AG04450 (cell line): ENCODE measurements around the gene CCR5. TPM values are rescaled to one million over a fixed set of nuclear protein-coding genes. Genes with fewer than 3 reads are reported as not detected.

Experiments used
- CTCF ChIA-PET: fragments of 300-600, 350-600 bp; formaldehyde crosslinking; extraction: SDS; loops from one replicate; lab custom pipeline; 2022; ENCODE audit warnings: antibody characterized with exemption, inconsistent platforms; lab: Charles Lee
- POLR2A ChIA-PET: fragments of 350-600 bp; formaldehyde crosslinking; extraction: SDS; loops from one replicate; lab custom pipeline; 2021; ENCODE audit warnings: antibody characterized with exemption, inconsistent platforms; lab: Yijun Ruan, JAX
- DNase-seq: peaks from one replicate; pipeline ENCODE4 v3.0.0-alpha.2; 2011; ENCODE audit warnings: low read depth, low spot score
- H3K27ac ChIP-seq: one replicate; pipeline ENCODE4 v1.5.1; 2012; ENCODE audit warnings: low read depth, low read length, control low read depth
- H3K27me3 ChIP-seq: one replicate; pipeline ENCODE4 v1.6.0; 2012; ENCODE audit warnings: low read length; ENCODE audit not compliant: control insufficient read depth, insufficient read depth
- H3K4me3 ChIP-seq: 2 replicates; pipeline ENCODE4 v1.5.1; 2011; ENCODE audit warnings: mild to moderate bottlenecking, low read depth, low read length, control low read depth
- H3K9me3 ChIP-seq: 2 replicates; pipeline ENCODE4 v1.5.1; 2012; ENCODE audit warnings: low read length; ENCODE audit not compliant: control insufficient read depth, insufficient read depth
- CTCF ChIP-seq: IDR thresholded peaks from 2 replicates; pipeline ENCODE4 v1.5.1; 2011; ENCODE audit warnings: low read depth, low read length, control low read depth, inconsistent platforms
- polyA plus RNA-seq: library from polyadenylated mRNA; depleted of rRNA; stranded (reverse); fragments of >200 nt; gene quantifications from 2 replicates; pipeline ENCODE4 v1.2.3, GENCODE V29; 2011

CCR5 gene
- polyA plus RNA-seq, 1 experiment, result not detected

DNA sequence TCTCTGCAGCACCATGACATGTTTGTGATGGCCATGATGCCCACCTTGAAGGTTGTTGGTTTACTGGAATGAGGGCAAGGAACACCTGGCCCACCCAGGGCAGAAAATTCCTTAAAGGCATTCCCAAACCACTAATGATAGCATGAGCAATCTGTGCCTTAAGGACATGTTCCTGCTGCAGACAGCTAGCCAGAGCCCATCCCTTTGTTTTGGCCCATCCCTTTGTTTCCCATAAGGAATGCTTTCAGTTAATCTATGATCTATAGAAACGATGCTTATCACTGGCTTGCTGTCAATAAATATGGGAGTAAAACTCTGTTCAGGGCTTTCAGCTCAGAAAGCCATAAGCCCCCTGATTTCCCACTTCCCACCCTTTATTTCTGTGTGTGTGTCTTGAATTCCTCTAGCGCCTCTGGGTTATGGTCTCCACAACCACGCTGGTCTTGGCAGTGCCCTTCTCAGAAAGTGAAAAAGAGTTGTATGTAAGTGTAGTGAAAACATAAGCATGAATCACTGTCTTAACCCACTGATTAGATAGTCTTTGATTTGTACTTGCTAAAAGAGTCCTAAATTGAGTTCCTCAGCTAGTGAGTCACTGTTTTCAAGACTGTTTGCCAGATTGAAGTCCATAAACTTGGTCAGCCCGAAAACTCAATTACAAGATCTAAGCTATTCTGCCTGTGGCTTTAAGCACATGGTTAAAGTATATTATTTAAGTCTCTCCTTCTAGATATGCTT is 35.8 kb upstream of the CCR5 start:
- POLR2A ChIA-PET, result no interaction called here
- Histone ChIP-seq H3K9me3 (peaks cover 4% of the 10 kb centered on the region; the same call in 1 of the 2 replicates), H3K27me3 (peaks cover 10% of the 10 kb centered on the region), H3K27ac (no peak overlapping the region), H3K4me3 (no peak overlapping the region)
- CTCF ChIA-PET, result no interaction called here
- TF ChIP-seq CTCF, result no peak
- DNase-seq, result peak; percentile 7

DNA sequence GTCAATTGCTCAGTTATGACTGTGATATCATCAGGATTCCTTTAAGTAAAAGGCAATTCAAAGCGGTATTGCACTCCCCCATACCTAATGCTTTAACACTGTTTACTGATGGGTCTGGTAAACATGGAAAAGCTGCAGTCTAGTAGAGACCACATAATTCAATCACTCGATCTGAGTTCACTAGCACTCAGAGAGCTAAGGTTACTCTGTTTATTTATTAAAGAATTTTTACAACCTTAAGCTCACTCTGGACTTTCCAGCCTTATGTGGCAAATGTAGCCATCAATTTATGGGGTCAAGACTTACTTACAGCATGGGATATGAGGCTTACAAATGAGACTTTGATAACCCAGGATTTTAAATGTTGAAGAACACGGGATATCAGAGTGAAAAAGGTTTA is 35.2 kb upstream of the CCR5 start:
- Histone ChIP-seq H3K9me3 (peaks cover 4% of the 10 kb centered on the region; the same call in 1 of the 2 replicates), H3K27ac (no peak overlapping the region), H3K27me3 (peaks cover 10% of the 10 kb centered on the region), H3K4me3 (no peak overlapping the region)
- ChIA-PET POLR2A (no interaction called here), CTCF (no interaction called here)
- TF ChIP-seq CTCF, result no peak
- DNase-seq, result no peak

- TF ChIP-seq CTCF, result no peak
- ChIA-PET POLR2A (no interaction called here), CTCF (no interaction called here)
- DNase-seq, result no peak
- Histone ChIP-seq H3K4me3 (no peak overlapping the region), H3K9me3 (peaks cover 4% of the 10 kb centered on the region; the same call in 1 of the 2 replicates), H3K27ac (no peak overlapping the region), H3K27me3 (peaks cover 4% of the 10 kb centered on the region)
Measured at GRCh38 chr3:46337911-46338310, 32.8 kb upstream of the CCR5 start.

GRCh38 chr3:46338840-46339239 is 31.9 kb upstream of the CCR5 start:
- no peak for TF ChIP-seq CTCF
- CTCF ChIA-PET, result no interaction called here

DNA sequence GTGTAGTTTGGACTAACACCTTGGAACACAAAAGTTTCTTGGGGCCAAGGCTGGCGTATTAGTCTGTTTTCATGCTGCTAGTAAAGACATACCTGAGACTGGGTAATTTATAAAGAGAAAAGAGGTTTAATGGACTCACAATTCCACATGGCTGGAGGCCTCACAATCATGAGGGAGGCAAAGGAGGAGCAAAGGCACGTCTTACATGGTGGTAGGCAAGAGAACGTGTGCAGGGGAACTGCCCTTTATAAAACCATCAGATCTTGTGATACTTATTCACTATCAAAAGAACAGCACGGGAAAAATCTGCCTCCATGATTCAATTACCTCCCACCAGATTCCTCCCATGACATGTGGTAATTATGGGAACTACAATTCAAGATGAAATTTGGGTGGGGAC is 26.3 kb upstream of the CCR5 start:
- POLR2A ChIA-PET, result no interaction called here
- Histone ChIP-seq H3K27me3 (peaks cover 5% of the 10 kb centered on the region), H3K4me3 (no peak overlapping the region), H3K9me3 (no peaks in the 10 kb centered on the region), H3K27ac (no peak overlapping the region)
- TF ChIP-seq CTCF, result no peak
- no peak for DNase-seq
- CTCF ChIA-PET, result no interaction called here

More at GRCh38 chr3:46338840-46339239, 31.9 kb upstream of the CCR5 start:
- H3K27me3 ChIP-seq, result peaks cover 4% of the 10 kb centered on the region
- no peak overlapping the region for H3K4me3 ChIP-seq
- POLR2A ChIA-PET, result no interaction called here
- no peak for DNase-seq
- H3K9me3 ChIP-seq, result peaks cover 4% of the 10 kb centered on the region; the same call in 1 of the 2 replicates
- H3K27ac ChIP-seq, result no peak overlapping the region
